ENCODE measurements around the gene MT1B. TPM values are rescaled to one million over a fixed set of nuclear protein-coding genes. Genes with fewer than 3 reads are reported as not detected.

The MT1B gene
- total RNA-seq, 2 donors from 2014 or later: not detected

- no peak for TF ChIP-seq CTCF (IDR thresholded peaks at IDR 0.05)
- no peak for DNase-seq
- Histone ChIP-seq H3K4me3 (no peak overlapping the region), H3K9ac (ENCODE audit: low read depth in 2 of 2, low read length in 2 of 2) (no peak overlapping the region), H3K27me3 (no peaks in the 10 kb centered on the region), H3K9me3 (no peaks in the 10 kb centered on the region), H3K4me1 (peaks cover 9% of the 10 kb centered on the region), H3K27ac (no peak overlapping the region), H3K36me3 (no peaks in the 10 kb centered on the region)
- intact Hi-C loops (cut with DNase I): no loop called here
Observed at GRCh38 chr16:56684256-56684925, 32.7 kb downstream of the MT1B start.

GRCh38 chr16:56684926-56685590 is 33.4 kb downstream of the MT1B start:
- no peak for TF ChIP-seq CTCF (IDR thresholded peaks at IDR 0.05)
- Histone ChIP-seq H3K36me3 (no peaks in the 10 kb centered on the region), H3K27ac (no peak overlapping the region), H3K27me3 (no peaks in the 10 kb centered on the region), H3K9me3 (no peaks in the 10 kb centered on the region), H3K9ac (ENCODE audit: low read depth in 2 of 2, low read length in 2 of 2) (no peak overlapping the region), H3K4me1 (peaks cover 9% of the 10 kb centered on the region), H3K4me3 (no peak overlapping the region)
- no peak for DNase-seq
- intact Hi-C loops (cut with DNase I): no loop called here

- Histone ChIP-seq H3K36me3 (no peaks in the 10 kb centered on the region), H3K9me3 (no peaks in the 10 kb centered on the region), H3K4me1 (peaks cover 9% of the 10 kb centered on the region), H3K27ac (no peak overlapping the region), H3K9ac (ENCODE audit: low read depth in 2 of 2, low read length in 2 of 2) (no peak overlapping the region), H3K4me3 (no peak overlapping the region), H3K27me3 (no peaks in the 10 kb centered on the region)
- DNase-seq: no peak
- TF ChIP-seq CTCF (IDR thresholded peaks at IDR 0.05): no peak
- intact Hi-C loops (cut with DNase I): no loop called here
Observed at GRCh38 chr16:56686758-56687157, 35.1 kb downstream of the MT1B start.

- H3K9ac ChIP-seq (ENCODE audit: low read depth in 2 of 2, low read length in 2 of 2): no peak overlapping the region
- H3K4me3 ChIP-seq: no peak overlapping the region
- H3K27me3 ChIP-seq: no peaks in the 10 kb centered on the region
- no peaks in the 10 kb centered on the region for H3K36me3 ChIP-seq
- no peaks in the 10 kb centered on the region for H3K4me1 ChIP-seq
- no peak overlapping the region for H3K27ac ChIP-seq
- DNase-seq: no peak
- intact Hi-C loops (cut with DNase I): no loop called here
- H3K9me3 ChIP-seq: no peaks in the 10 kb centered on the region
- TF ChIP-seq CTCF (IDR thresholded peaks at IDR 0.05): no peak
Observed at GRCh38 chr16:56688762-56689161, 37.1 kb downstream of the MT1B start.

- Histone ChIP-seq H3K9ac (ENCODE audit: low read depth in 2 of 2, low read length in 2 of 2) (no peak overlapping the region), H3K27me3 (no peaks in the 10 kb centered on the region), H3K4me3 (no peak overlapping the region), H3K27ac (no peak overlapping the region), H3K4me1 (no peaks in the 10 kb centered on the region), H3K9me3 (no peaks in the 10 kb centered on the region), H3K36me3 (no peaks in the 10 kb centered on the region)
- no peak for DNase-seq
- intact Hi-C loops (cut with DNase I): no loop called here
- TF ChIP-seq CTCF (IDR thresholded peaks at IDR 0.05): no peak
Observed at GRCh38 chr16:56689171-56689570, 37.5 kb downstream of the MT1B start.
